SK-N-MC (cell line): ENCODE results near the gene NGF.

Experiments
- EZH2 ChIP-seq: fragments of 200-600 bp; sonication (generic); IDR thresholded peaks from one replicate; pipeline ENCODE4 v1.6.1; 2017; ENCODE audit warnings: antibody characterized with exemption
- POLR2AphosphoS5 ChIP-seq: IDR thresholded peaks from 2 replicates; pipeline ENCODE4 v1.6.1; 2012; ENCODE audit warnings: mild to moderate bottlenecking, low read depth, low read length, borderline replicate concordance

DNA sequence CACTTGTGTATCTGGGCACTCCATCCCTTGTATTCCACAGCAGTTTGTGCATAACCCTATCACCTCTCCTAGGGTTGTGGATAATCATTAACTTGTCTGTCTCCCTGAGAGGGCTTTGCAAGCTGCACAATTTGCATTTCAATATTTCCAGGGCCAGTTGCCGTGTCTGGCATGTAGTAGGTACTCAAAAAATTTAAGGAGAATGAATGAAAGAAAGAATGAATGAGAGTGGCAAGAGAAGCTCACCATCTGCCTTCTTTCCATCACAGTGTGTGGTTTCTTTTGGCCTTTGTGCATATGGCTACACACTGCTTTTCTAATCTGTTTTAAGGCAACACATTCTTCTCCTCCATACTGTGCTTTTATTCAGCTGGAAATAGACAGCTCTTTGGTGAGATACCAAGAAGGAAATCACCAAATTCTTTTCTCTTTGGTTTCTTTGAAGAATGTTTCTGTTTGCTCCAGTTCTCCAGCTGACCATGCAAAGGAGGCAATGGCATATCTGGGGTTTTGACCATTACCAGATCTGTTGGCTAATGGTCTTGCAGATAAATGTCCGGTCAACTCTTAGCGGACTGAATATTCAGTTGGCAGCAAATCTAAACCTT lies 49.4 kb downstream of the NGF start:
- TF ChIP-seq POLR2AphosphoS5 (no peak), EZH2 (no peak)
